GM21528 (cell line): Measurements from ENCODE around the gene RCAN1.
"Not testable (repeated sequence)": the region's sequence is repeated elsewhere in the genome, so short reads cannot be mapped to it uniquely, and the experiment has no call there.

Experiments used
- ATAC-seq: cut with Tn5 transposase; IDR thresholded peaks from one replicate; pipeline ENCODE4 v1.9.1; 2021; ENCODE audit warnings: mild to moderate bottlenecking, moderate library complexity; ENCODE audit not compliant: unreplicated experiment, low FRiP score

Gene RCAN1

DNA sequence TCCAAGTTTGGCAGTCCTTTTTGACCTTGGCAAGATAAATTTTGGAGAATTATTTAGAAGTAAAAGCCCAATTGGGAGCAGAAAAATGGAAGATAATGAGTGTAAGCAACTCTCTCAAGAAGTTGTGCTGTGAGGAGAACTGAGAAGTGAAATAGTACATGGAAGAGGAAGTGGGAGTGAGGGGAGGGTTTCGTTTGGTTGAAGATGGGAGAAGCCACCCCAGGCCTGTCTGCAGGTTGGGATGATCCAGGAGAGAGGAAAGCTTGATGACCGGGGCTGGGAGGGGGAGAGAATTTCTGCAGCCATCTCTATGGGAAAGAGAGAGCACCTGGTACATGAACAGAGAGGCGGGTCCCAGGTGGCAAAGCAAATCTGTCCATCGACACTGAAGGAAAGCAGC lies 8.6 kb upstream of the RCAN1 start:
- ATAC-seq, result no peak

DNA sequence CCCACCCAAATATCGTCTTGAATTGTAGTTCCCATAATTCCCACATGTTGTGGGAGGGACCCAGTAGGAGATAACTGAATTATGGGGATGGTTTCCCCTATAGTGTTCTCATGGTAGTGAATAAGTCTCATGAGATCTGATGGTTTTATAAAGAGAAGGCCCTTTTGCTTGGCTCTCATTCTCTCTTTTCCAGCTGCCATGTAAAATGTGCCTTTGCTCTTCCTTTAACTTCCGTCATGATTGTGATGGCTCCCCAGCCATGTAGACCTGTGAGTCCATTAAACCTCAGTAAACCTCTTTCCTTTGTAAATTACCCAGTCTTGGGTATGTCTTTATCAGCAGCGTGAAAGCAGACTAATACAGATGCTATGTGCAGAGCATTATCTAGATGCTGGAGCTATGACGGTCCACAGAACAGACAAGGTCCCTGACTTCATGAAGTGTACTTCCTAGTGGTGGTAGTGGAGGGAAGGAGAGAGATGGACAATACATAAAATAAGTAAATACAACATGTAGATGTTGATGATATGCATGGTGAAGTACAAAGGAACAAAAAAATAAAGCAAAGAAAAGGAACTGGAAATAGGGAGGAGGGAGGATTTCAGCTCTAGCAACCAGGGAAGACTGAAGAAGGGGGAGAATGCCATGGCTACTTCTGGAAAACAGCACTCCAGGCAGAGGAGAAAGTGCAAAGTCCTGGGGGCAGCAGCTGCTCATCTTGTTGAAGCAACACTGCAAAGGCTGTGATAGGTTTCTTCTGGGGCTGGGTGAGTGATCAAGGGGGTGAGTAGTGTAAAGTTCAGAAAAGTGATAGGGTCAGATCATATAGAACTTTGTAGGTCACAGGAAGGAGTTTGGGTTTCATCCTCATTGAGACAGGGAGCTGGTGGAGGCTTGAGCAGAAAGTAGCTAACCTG lies 6.8 kb upstream of the RCAN1 start:
- no peak for ATAC-seq

DNA sequence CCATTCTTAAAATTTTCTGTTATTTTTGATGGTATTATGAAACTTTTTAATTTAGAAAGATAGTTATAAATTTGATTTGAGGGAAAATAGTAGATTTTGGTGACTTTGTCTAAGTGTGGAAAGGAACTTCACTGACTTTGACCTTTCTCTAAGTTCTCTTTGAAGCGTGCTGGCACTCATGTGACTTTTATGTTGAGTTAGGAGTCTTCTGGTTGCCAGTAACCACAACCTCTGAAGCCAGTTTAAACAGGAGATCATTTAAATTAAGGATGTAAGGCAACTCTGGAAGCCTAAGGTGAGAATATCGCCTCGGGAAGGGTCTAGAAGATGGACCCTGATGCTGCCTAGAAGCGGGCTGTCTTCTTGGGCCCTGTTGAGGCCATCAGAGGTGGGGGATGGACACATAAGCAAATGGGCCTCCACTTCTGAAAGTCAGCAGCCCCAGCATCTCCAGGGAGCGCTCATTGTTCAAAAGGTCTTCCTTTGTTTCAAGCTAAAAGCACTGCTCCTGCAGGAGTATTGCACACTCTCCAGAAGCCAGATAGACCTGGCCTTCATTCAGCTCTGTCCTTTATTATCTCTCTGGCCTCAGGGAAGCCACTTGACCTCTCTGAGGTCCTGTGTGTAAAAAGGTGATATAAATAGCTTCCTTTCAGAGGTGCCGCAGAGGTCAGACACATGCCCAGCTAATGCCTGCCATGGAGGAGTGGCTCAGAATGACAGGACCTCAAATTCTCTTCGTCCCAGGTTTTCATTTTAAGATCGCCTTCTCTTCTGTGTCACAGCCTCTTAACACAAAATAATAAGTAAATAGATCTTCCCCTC lies 5.1 kb upstream of the RCAN1 start:
- ATAC-seq, result no peak

DNA sequence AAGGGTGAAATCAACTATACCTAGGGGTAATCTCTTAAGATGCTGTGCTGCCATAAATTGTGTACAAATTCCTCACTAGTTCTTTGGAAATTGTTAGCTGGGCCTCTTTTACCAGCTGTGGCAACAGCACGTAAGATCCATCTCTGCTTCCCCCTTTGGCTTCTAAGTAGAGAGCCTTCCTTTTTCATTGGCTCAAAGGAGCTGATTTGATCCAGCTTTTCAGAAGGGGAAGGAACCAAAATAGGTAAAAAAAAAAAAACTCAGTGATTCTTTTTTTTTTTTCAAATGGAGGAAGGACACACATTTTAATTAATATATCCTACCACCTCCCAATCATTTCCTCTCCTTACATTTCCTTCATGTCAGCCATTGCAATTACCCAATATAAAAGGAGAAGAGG lies 4.0 kb upstream of the RCAN1 start:
- no peak for ATAC-seq

DNA sequence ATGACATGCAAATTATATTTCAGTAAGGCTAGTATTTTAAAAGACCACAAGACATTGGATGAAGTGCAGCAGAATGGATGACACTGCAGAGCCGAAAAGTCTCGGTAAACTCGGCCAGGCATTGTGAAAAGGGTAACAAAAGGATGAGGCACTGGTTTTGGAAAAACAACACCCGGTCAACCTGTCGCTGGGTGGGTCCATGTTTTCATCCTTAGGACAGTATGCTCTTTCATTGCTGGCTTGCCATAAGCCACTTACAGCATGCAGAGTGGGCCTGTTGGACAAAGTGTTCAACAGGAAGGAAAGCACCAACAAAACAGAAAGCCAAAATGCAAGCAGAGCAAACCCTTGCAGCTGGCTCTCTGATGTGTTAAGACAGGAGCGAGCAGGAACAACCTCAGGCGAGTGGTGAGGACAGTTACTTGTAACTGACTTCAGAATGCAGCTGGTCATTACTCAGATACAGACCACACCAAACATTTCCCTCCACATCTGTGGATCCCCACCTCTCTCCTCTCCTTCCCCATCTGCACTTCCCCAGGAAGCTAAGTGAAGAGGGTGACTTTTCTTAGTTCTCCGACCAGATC lies 2.9 kb upstream of the RCAN1 start:
- ATAC-seq, result no peak

DNA sequence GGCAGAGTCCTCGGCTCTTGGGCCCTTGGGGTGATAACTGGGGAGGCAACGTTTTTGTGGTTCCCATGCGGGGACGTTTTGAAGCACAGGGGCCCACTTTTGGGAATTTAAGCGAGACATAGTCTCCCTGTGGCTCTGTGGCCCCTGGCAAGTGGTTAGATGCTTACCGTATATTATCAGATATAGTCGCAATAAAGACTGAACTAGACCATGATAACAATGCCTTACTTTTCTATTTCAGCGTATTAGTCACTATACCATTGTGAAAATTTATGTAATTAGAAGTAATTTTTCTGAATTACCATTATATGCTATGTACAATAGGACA lies 538 bp upstream of the RCAN1 start:
- ATAC-seq, result peak; percentile 18

DNA sequence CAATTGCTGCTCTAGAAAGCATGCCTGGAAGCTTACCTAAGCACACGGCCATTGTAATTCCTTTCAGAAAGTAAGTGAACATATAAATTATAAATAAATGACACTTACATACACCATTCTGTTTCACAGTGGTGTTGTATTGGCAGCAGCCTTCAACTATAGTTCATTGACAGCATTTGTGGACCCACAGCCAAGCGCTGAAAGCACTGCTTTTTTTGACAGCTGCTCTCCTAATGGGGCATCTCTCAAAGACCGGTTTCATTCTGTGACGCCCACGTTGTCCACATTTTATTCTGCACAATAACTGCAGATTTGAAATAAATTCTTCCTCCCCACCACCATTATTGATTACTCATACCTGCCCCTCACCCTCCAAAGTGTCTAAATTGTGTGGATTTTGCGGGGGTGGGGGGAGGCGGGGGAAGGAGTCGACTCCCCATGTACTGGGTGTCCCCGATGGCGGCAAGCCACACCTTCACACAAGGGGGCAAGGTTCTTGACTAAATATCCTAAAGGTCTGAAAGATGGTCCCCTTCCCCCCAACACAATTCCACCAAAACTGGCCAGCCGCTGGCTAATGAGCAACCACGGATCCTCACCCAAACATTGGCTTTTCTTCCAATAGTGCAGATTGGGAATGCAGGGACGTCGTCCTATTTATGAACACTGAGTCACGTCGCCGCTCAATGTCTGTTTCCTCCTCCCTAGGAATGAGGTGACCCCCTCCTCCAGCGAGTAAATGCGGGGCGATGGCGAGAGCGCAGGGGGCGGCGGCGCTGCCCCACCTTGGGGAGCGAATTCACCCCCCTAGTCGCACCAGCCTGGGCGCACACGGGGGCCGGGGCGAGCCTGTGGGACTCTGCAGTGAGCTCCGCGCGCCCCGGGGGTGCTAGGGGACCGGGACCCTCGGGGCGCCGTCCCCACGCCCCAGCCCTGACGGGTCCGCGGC lies 960 bp downstream of the RCAN1 start:
- no peak for ATAC-seq

DNA sequence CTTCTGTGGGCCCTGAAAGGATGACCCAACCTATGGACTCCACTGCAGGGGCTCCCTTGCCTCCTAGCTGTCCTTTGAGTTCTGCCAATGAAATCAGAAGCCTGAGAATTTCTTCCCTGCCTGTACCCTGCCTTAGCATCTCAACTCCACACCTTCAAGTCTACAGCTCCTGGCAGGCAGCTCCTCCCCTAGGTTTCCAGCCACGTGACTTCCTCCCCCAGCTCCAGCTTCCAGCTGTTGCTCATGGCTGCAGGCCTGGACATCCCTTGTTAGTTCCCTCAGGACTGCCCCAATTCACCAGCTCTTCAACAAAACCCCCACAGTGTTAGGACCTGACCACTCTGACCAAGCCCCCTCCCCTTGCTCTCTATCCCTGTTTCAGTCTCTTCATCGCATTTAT lies 2.4 kb downstream of the RCAN1 start:
- ATAC-seq, result no peak

DNA sequence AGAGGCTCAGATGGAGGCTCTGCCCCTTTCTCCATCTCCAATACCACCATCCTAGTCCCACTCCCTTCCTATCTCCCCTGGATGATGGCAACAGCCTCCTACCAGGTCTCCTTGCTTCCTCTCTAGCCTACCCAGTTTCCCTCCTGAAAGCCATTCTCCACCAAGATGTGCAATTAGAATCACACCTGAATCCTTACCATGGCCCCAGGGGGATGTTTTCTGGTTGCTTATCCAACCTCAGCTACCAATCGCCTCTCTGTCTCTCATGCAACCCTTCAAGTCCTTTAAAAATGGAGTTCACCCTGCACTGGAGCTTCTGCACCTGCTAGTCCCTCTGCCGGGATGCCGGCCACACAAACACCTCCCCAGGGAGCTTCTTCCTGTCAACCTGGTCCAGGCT lies 2.9 kb downstream of the RCAN1 start:
- ATAC-seq, result no peak

DNA sequence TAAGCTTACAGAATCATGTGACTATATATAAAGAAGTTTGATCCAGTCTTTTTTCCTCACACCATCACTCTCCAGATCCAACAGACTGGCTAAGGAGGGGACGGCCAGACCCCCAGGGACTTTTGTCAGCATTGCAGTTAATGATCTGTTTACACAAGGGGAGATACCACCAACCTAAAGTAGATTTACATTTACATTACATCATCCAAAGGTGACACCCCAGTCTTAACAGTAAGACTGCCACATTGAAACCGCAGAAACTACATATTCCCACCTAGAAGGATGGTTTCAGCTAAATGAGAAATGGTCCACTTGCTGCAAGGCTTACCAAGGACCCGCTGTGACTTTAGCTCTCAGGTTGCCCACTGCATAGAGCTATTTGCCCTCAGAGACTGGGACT lies 3.4 kb downstream of the RCAN1 start:
- ATAC-seq, result no peak

DNA sequence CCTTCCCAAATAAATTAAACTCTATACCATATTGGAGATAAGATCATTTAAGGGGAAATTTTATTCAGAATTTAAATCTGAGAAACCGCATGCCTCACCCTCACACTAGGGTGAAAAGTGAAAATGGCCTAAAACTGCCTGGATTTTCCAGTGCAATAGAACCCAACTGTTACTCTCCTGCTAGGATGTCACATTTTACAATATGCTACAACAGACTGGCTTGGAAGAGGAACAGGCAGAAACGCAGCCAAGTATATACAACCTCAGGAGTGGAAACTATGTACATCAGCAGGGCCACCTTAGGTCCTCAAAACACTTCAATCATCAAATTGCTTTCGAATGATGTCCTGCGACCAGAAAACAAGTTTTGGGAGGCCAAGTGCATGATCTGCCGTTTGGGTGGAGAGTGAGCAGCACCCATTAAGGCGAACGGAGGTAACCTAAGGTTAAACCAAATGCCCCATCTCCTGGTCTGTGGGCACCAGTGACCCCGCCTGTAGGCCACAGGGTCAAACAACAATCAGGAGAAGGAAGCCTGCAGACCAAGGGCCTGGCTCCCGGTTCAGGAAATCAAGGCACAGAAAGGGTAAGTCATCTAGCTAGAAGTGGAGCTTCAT lies 4.9 kb downstream of the RCAN1 start:
- ATAC-seq, result no peak

DNA sequence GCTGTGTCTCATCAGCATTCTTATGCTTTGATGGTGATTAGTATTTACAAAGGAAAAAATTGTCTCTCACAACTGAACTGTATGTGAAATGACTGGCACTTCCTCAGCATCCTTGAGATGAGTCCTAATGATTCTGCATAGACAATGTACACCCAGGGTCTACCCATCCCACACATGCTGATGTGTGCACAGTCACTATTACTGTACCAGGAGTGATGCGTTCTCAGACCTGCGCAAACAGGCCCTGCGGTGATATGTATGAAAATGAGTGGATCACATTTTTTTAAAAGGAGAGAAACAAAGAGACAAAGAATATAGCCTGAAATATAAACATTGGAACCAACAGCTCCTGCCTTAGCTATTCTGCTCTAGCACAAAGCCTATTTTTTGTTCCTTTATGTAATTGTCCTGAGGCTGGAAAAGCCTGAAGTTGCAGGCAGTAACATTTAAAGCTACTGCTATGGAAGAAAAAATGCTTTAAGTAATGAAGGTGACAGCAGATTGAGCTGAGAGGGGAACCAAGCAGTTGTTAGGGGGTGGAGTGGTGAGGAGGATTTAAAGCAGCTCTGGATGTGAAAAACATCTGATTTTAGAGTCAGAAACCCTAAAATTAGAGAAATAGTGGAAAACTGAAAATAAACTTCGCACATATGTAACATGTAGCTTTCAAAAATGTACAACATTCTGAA lies 5.5 kb downstream of the RCAN1 start:
- no peak for ATAC-seq

DNA sequence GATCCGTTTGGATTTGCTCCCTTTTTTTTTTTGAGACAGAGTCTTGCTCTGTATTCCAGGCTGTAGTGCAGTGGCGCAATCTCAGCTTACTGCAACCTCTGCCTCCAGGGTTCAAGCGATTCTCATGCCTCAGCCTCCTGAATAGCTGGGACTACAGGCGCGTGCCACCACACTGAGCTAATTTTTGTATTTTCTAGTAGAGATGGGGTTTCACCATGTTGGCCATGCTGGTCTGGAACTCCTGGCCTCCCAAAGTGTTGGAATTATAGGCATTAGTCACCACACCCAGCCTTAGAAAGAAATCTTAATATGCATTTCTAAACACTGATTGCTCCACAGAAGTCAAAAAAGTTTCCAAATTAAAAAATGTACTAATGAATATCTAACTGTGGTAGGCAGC lies 7.5 kb downstream of the RCAN1 start:
- ATAC-seq, result not testable (repeated sequence)

DNA sequence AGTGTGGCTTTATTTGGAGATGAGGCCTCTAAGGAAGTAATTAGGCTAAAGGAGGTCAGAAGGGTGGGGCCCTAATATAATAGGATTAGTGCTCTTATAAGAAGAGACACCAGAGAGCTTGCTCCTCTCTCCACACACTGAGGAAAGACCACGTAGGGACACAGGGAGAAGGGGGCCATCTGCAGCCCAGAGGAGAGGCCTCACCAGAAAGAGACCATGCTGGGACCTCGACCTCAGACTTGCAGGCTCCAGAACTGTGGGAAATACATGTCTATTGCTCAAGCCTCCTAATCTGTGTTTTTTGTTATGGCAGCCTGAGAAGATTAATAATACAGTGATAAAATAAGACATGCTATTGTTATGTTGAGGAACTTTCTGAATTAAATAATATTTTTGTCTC lies 8.3 kb downstream of the RCAN1 start:
- ATAC-seq, result no peak

DNA sequence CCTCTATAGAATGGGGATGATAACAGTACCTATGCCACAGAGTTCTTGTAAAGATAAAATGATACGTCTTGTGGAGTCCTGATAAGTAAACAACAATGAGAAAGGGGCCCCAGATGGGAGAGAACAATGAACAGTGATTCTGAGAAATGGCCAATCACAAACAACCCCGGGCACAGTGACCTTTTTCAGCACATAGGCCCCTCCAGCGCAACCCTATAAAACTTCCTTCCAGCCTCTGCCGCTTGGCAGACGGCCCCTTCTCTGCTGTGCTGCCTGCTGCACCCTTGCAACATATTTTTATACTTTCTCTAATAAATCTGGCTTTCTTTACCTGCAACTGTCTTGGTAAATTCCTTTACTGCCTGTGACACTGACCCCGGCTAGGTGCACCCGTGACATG lies 8.9 kb downstream of the RCAN1 start:
- ATAC-seq, result no peak

DNA sequence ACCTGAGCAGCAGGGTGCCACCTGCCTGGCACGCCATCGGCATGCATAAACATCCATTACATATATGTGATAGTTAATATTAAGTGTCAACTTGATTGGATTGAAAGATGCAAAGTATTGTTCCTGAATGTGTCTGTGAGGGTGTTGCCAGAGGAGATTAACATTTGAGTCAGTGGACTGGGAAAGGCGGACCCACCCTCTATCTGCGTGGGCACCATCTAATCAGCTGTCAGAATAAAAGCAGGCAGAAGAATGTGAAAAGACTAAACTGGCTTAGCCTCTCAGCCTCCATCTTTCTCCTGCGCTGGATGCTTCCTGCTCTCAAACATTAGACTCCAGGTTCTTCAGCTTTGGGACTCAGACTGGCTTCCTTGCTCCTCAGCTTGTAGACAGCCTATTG lies 10.0 kb downstream of the RCAN1 start:
- ATAC-seq, result not testable (repeated sequence)

DNA sequence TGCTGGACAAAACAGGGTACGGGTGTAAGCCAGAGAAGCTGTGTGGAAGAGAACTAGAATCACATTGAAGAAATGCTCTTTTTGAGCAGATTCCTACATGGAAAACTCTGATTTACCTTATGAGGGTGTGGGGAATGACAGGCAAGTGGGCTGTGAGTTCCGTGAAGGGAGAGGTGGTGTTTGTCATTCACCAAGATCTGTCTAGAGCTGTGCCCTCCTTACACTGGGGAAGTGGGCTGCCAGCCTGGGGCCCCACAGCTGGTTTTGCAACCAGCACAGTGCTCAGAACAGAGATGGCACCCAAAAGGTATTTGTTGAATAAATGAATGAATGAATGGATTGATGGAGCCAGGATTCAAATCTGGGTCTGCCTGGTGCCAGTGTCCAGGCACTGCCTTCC lies 10.4 kb downstream of the RCAN1 start:
- ATAC-seq, result no peak

DNA sequence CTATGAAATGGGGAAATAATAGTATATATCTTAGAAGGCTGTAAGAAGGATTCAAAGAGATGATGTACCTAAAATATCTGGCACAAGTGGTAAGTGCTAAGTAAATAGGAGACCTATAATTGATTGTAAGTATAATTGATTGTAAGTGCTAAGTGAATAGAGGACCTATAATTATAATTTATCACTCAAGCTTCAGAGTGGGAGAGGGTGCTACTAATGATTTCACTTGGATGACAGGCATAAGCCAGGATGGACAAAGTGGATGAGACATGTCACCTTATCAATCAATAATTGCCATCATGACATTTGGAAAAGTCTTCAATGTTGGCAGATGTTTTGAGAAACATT lies 11.2 kb downstream of the RCAN1 start:
- no peak for ATAC-seq

DNA sequence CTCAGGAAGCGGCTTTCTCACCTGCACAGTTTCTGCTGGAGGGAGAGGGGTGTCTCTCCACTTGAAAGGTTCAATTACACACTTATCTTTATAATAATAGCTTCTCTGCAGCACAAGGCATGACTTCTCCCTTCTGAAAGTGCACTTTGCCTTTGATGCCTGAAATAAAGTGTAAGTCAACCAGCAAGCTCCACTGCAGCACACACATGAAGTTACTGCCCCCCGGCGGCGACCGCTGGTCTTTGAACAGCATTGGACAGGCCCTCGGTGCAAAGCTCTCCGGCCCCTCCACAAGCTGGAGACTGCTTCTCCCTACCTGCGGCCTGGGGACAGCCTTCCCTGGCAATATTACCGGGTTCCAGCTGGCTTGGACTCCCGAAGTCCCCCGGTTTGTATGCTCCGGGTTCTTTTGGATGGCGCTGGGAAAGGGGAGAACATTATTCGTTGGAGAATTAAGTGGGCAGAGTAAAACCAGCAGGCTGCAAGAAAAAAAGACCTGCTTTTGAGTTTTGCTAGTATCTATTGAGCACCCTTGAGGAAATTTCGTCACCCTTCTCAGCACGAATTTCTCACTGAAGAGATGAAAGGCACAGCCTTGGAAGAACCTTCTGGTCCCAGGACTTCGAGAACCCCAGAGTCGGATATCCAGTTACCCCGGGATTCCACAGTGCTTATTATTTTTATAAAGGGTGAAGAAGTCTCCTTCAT lies 11.8 kb downstream of the RCAN1 start:
- no peak for ATAC-seq
